ENCODE data around the gene MGAT5B.

The MGAT5B gene

GRCh38 chr17:76867578-76868175 lies 527 bp upstream of the MGAT5B start:
- TF ChIP-seq POLR2AphosphoS5 (IDR thresholded peaks at IDR 0.05; ENCODE audit: low read depth, low read length) (no peak), REST (IDR thresholded peaks at IDR 0.05; ENCODE audit: insufficient read depth in 1 of 2, low read depth in 2 of 2, low read length in 2 of 2) (no peak), TAF1 (IDR thresholded peaks at IDR 0.05; ENCODE audit: borderline replicate concordance, insufficient read depth, low read length) (no peak), SIN3A (IDR thresholded peaks at IDR 0.05; ENCODE audit: borderline replicate concordance, insufficient read depth, low read length) (no peak)

GRCh38 chr17:76868669-76869495 lies 678 bp downstream of the MGAT5B start:
- TF ChIP-seq POLR2AphosphoS5 (IDR thresholded peaks at IDR 0.05; ENCODE audit: low read depth, low read length) (no peak), TAF1 (IDR thresholded peaks at IDR 0.05; ENCODE audit: borderline replicate concordance, insufficient read depth, low read length) (no peak), REST (IDR thresholded peaks at IDR 0.05; ENCODE audit: insufficient read depth in 1 of 2, low read depth in 2 of 2, low read length in 2 of 2) (no peak; a peak in 1 of 4 replicates), FOXP2 (optimal IDR thresholded peaks at IDR 0.05; ENCODE audit: borderline replicate concordance, extremely low read depth, extremely low read length, insufficient read depth) (no peak), SIN3A (IDR thresholded peaks at IDR 0.05; ENCODE audit: borderline replicate concordance, insufficient read depth, low read length) (no peak)

GRCh38 chr17:76869496-76870376 lies 1.5 kb downstream of the MGAT5B start:
- TF ChIP-seq REST (IDR thresholded peaks at IDR 0.05; ENCODE audit: insufficient read depth in 1 of 2, low read depth in 2 of 2, low read length in 2 of 2) (no peak), SIN3A (IDR thresholded peaks at IDR 0.05; ENCODE audit: borderline replicate concordance, insufficient read depth, low read length) (no peak), FOXP2 (optimal IDR thresholded peaks at IDR 0.05; ENCODE audit: borderline replicate concordance, extremely low read depth, extremely low read length, insufficient read depth) (no peak), POLR2AphosphoS5 (IDR thresholded peaks at IDR 0.05; ENCODE audit: low read depth, low read length) (no peak), TAF1 (IDR thresholded peaks at IDR 0.05; ENCODE audit: borderline replicate concordance, insufficient read depth, low read length) (no peak)

GRCh38 chr17:76870377-76870714 lies 2.1 kb downstream of the MGAT5B start:
- TF ChIP-seq REST (IDR thresholded peaks at IDR 0.05; ENCODE audit: insufficient read depth in 1 of 2, low read depth in 2 of 2, low read length in 2 of 2) (peak; percentile 94 to 95), TAF1 (IDR thresholded peaks at IDR 0.05; ENCODE audit: borderline replicate concordance, insufficient read depth, low read length) (no peak)

Measured in PFSK-1 (cell line).